ENCODE results near the gene WDR44.

WDR44 gene

DNA sequence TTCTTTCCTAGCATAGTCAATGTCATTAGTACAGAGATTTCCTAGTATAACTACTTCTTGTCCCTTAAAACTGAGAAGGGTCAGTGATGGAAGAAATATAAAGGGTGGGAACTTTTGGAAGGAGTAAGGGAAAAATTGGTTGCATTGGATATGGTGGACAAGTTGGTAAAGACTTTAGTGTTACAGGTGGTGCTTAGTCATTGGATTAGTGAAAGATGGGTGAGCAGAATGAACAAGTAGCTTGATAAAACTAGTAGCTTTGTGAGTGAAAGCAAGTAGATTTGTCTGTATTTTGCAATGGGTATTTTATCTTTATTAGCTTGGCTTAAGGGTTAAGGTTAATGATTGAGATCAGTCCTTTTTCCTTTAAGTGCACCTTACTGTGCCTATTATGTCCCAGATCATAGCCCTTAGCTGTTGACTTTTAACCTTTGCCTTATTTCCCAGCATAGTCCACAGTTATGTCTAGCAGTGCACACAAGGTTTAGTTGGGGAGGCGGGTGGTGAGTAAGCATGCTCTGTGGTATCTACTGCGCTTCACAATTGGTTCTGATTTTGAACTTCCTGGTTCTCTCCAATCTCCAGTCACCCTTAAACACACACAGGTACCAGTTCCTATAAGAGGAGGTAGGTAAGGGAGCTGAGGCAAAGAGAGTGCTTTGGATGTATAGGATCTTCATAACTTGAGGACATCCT lies 9.5 kb downstream of the WDR44 start:
- DNase-seq (ENCODE audit: low read depth in 2 of 2, low spot score in 1 of 2) = no peak

DNA sequence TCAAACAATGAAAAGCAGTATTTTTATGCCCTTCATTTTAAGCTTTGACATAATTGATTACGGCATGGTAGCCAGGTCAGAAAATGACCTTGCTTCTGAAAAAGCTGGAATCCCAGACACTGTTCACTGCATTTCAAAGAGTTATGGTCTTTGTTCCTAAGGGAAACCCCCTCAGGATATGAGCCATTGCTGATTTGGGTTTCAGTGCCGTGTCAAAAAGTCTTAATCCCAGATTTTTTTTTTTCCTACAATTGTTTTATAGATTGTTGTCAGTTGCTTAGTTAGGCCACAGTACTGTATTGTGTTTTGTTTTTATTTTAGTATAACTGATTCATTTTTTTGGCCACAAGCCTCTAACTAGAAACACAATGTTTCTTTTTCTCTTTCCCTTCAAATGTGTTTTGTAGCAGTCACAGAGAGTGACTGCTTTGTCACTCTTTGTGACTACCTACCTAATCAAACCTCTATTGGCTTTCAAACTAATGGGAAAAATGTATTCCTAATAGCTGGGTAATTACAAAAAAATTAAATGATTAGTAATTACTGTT lies 10.3 kb downstream of the WDR44 start:
- DNase-seq (ENCODE audit: low read depth in 2 of 2, low spot score in 1 of 2) = no peak

DNA sequence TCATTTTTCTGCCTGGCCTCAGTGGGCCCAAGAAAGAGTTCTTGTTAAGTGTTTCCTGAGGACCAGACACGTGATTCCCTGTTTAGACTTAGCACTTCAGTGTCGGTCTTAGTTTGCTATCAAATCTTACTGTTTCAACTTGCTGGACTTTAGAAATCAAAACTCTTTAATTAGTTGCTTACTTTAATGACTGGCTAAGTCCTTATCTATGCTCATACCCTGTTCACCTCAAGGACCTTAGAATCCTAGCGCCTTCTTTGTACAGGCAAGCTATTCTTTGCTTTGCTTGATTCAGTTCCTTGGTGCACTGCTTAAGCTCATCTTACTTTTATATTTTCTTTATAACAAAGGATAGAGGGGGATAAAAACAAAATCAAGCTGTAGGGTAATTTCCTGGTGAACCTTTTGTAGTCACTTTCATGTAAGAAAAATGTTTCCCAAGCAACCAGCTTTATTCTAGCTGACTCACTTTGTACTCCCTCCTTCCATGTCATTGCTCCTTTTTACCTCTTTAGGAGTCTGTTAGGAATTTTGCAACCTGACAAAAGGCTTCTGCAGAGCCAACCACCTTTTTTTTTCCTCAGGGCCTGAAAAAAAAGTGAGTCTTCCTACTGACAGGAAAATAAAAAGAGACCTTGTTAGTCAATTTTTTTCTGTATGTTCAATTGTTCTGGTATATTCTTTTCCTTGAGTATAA lies 14.7 kb downstream of the WDR44 start:
- no peak for DNase-seq (ENCODE audit: low read depth in 2 of 2, low spot score in 1 of 2)

DNA sequence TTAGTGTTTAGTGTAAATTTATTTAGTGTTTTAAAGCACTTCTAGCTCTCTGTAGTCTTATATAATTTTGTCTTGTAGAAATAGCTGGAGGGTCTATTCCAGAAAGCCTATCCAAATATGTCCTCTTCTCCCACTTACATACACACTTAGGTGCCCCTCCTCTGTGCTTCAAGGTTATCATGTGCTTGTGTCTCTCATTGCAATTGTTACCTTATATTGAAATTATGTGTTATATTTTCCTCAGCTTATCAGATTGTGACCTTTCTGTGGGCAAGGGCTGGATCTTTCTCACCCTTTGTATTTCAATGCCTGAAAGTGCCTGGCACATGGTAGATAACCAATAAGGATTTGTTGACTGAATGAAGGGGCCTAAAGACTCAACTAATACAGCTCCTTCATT lies 18.4 kb downstream of the WDR44 start:
- no peak for DNase-seq (ENCODE audit: low read depth in 2 of 2, low spot score in 1 of 2)

GRCh38 chrX:118367338-118367737 lies 21.4 kb downstream of the WDR44 start:
- no peak for DNase-seq (ENCODE audit: low read depth in 2 of 2, low spot score in 1 of 2)

DNA sequence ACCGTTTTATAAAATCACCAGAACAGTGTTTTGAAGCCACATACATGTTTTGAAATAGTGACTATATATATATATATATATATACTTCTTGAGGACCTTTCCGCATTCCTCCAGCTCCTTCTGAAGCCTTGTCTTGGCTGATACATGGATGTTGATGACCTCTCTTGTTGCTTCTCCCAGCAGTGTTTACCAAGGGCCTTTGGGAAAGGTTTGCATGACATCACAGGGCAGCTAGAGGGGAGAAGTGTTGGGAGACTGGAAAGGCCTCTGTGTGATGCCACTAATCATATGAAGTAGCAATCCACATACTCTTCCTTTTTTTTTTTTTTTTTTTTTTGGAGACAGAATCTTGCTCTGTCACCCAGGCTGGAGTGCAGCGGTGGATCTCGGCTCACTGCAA lies 22.5 kb downstream of the WDR44 start:
- DNase-seq (ENCODE audit: low read depth in 2 of 2, low spot score in 1 of 2) = no peak

- DNase-seq (ENCODE audit: low read depth in 2 of 2, low spot score in 1 of 2) = no peak
Measured at GRCh38 chrX:118370921-118371624, 25.2 kb downstream of the WDR44 start.

GRCh38 chrX:118373538-118373937 lies 27.6 kb downstream of the WDR44 start:
- no peak for DNase-seq (ENCODE audit: low read depth in 2 of 2, low spot score in 1 of 2)

DNA sequence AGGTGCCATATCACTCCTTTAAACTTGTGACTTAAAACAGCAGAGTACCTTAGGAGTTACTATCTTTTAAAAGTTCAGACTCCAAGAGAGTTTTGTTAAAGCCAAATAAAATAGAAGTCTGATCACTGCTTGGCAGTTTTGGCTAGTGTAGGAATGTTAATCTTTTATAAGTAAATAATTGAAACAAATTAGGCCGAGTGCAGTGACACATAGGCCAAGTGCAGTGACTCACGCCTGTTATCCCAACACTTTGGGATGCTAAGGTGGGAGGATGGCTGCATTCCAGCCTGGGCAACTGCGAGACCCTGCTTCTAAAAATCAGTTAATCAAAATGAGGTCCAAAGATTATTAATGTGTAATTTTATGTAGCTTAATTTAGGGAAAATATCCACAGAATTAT lies 37.2 kb downstream of the WDR44 start:
- no peak for DNase-seq (ENCODE audit: low read depth in 2 of 2, low spot score in 1 of 2)

DNA sequence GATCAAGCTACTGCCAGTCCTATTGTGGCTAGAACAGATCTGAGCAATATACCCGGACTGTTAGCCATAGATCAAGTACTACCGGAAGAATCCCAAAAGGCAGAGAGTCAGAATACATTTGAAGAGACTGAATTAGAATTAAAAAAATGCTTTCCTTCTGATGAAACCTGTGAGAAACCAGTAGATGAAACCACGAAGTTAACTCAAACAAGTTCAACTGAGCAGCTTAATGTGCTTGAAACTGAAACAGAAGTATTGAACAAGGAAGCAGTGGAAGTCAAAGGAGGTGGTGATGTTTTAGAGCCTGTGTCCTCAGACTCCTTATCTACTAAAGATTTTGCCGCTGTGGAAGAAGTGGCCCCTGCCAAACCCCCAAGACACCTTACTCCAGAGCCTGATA lies 46.8 kb downstream of the WDR44 start:
- DNase-seq (ENCODE audit: low read depth in 2 of 2, low spot score in 1 of 2) = no peak

DNA sequence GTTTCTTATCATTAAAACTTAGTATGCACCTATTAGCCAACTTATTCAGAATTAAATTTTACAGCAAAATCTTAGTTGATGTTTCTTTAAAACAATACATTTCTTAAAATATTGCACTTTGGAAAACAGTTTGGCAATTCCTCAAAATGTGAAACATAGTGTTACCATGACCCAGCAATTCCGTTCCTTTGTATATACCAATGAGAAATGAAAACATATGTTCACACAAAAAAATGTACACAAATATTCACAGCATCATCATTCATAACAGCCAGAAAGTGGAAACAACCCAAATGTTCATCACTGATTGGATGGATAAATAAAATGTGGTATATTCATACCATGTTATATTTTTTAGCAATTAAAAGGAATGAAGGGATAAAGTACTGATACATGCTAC lies 50.2 kb downstream of the WDR44 start:
- no peak for DNase-seq (ENCODE audit: low read depth in 2 of 2, low spot score in 1 of 2)

GRCh38 chrX:118418811-118419251 lies 72.9 kb downstream of the WDR44 start:
- no peak for DNase-seq (ENCODE audit: low read depth in 2 of 2, low spot score in 1 of 2)

DNA sequence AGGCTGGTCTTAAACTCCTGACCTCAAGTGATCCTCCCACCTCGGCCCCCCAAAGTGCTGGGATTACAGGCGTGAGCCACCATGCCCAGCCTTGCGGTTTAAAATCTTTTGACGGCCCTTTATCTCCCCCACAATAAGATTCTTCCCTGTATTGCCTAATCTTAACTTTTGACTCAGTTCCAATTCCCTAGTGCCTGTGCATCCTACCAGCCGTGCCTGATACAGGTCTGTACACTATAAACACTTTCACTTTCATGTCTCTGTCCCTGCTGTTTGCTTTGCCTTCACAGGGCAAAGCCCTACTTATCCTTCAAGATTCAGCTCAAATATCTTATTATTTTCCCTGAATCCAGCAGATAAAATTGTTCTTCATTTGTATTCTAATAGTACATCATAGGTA lies 74.6 kb downstream of the WDR44 start:
- no peak for DNase-seq (ENCODE audit: low read depth in 2 of 2, low spot score in 1 of 2)

DNA sequence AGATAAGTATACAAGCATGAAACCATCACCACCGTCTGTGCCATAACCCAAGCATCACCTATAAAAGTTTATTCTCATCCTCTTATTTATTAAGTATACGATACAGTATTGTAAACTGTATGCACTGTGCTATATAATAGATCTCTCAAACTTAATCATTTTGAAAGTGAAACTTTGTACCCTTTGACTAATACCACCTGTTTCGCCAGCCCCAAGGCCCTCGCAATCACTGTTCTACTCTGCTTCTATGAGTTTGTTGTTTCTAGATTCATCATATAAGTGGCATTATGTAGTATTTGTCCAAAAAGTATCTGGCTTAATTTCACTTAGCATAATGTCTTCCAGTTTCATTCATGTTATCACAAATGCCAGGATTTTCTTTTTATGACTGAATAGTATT lies 77.7 kb downstream of the WDR44 start:
- no peak for DNase-seq (ENCODE audit: low read depth in 2 of 2, low spot score in 1 of 2)

DNA sequence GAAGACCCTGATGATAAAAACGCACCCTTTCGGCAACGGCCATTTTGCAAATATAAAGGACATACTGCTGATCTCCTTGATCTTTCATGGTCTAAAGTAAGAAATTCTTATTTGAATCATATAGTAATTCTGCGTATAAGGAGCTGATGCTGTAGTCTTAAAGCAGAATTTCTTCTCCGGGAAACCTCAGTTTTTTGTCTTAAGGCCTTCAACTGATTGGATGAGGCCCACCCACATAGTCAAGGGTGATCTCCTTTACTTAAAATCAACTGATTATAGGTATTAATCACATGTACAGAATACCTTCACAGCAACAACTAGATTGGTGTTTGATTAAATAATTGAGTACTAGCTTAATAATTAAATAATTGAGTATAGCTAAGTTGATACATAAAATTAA lies 86.9 kb downstream of the WDR44 start:
- no peak for DNase-seq (ENCODE audit: low read depth in 2 of 2, low spot score in 1 of 2)

DNA sequence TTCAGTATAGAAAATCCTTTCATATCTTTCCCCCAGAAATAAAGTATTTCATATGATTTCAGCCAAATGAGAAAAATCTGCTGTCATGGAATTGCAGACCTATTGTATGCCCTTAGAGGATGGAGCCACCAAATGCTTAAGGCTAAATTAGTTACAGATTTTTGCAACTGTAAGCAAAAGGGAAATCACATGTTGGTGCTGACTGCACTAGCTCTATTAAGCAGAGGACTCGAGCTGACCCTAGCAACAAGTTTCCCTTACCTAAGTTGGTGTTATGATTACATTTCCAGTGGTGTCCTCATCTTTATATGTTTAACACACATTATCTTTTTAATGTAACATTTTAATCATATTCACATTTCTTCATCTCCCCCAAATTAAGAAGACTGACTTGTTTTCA lies 91.4 kb downstream of the WDR44 start:
- no peak for DNase-seq (ENCODE audit: low read depth in 2 of 2, low spot score in 1 of 2)

- DNase-seq (ENCODE audit: low read depth in 2 of 2, low spot score in 1 of 2) = no peak
Measured at GRCh38 chrX:118448273-118448783, 102.4 kb downstream of the WDR44 start.

DNA sequence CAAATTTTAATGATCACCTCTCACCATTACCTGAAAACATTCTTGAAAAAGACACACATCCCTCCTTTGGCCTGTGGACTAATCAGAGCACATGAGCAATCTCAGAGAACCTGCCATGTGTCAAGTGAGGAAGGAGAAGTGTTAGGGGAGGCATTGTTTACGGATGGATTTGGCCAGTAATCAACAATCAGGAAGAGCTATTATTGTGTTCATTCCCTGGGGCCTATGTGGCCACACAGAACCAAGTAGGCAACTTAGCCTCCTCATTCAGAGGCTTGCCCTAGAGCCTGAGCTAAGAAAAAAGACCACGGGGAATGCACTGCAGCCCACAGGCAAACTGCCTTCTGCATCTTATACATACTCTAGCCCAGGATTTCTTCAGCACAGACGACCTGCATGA lies 109.1 kb downstream of the WDR44 start:
- no peak for DNase-seq (ENCODE audit: low read depth in 2 of 2, low spot score in 1 of 2)

DNA sequence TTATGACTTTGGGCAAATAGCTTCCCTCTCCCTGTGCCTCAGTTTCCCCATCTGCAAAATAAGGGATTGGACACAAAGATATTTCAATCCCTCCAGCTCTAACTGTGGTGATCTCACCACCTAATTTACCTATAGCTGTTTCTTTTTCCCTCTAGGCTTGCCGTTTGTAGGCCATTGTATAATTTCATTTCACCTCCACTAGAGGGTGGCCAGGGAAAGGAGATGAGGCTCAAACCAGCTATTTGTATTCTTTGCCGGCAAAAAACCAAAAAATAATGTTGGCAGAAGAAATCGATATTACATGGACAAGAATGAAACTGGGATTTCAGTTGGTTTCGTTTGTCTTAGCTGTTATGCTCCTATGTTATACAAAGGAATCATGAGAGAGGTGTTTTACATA lies 113.6 kb downstream of the WDR44 start:
- DNase-seq (ENCODE audit: low read depth in 2 of 2, low spot score in 1 of 2) = no peak

DNA sequence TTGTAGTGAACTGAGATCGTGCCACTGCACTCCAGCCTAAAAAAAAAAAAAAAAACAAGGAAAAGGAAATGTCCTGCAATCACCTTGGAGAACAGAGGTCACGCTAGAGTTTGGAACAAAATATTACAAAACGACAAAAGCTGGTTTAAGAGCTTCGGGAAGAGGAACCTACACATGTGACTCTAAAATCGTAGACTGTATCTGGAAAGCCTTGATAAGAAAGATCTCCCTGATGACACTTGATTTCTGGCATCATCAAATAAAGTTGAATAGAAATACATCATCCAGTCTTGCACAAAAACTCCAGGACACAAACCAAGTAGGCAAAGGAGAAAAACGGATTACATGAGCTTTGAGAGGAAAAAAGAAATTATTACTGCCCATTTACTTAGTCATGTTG lies 118.6 kb downstream of the WDR44 start:
- no peak for DNase-seq (ENCODE audit: low read depth in 2 of 2, low spot score in 1 of 2)

DNA sequence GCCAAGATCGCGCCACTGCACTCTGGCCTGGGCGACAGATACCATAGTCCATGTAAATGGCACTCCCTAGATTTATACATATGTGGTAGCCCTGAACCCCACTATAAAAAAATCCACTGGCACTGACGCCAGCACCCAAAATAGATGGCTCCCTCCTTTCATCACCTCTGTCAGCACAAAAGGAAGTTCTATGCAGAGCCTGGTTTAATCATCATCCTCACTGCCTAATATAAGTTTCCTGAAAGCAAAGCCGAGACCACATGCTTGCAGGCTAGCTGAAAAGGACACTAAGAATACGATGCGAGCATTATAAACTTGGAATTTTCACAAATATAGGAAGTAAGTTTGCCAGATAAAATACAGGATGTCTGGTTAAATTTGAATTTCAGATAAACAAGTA lies 122.2 kb downstream of the WDR44 start:
- no peak for DNase-seq (ENCODE audit: low read depth in 2 of 2, low spot score in 1 of 2)
